Heart left ventricle (tissue), 16 donors: ENCODE results near the gene CCDC183. TPM values are rescaled to one million over a fixed set of nuclear protein-coding genes. Genes with fewer than 3 reads are reported as not detected.
A peak's percentile ranks its signal among the peaks of the same experiment; 100 is the strongest.

ENCODE experiments used
- ATAC-seq, 4 donors: fragments of 200-7000 bp; cut with Tn5 transposase; one replicate each; pipeline ENCODE4 v1.9.1; 2020 to 2022; ENCODE audit warnings: moderate library complexity in 4 of 4, mild to moderate bottlenecking in 3 of 4, moderate number of reproducible peaks in 1 of 4
- DNase-seq, 5 donors: peaks; one replicate each; pipeline ENCODE4 v3.0.0-alpha.2; 2020
- H3K27ac ChIP-seq, 12 donors: fragments of 200-600 bp; sonication (generic) in 4 of 12; one replicate each; pipeline versions ENCODE4 v1.5.0 to v1.8.0; 2016 to 2022; ENCODE audit warnings: mild to moderate bottlenecking in 2 of 12
- H3K27me3 ChIP-seq, 9 donors: fragments of 200-600 bp; sonication (generic) in 2 of 9; one replicate each; pipeline versions ENCODE4 v1.5.1 to v1.8.0; 2016 to 2022; ENCODE audit warnings: mild to moderate bottlenecking in 3 of 9
- H3K36me3 ChIP-seq, 9 donors: fragments of 200-600 bp; sonication (generic) in 2 of 9; one replicate each; pipeline versions ENCODE4 v1.5.0 to v1.8.0; 2018 to 2022; ENCODE audit warnings: mild to moderate bottlenecking in 2 of 9
- H3K4me1 ChIP-seq, 12 donors: fragments of 200-600 bp; sonication (generic) in 4 of 12; one replicate each; pipeline versions ENCODE4 v1.5.0 to v1.8.0; 2016 to 2022; ENCODE audit warnings: mild to moderate bottlenecking in 3 of 12
- H3K4me3 ChIP-seq, 12 donors: fragments of 200-600 bp; sonication (generic) in 4 of 12; one replicate each; pipeline versions ENCODE4 v1.5.0 to v1.8.0; 2017 to 2022; ENCODE audit warnings: mild to moderate bottlenecking in 9 of 12, moderate library complexity in 4 of 12
- H3K9me3 ChIP-seq, 12 donors: fragments of 200-600 bp; sonication (generic) in 4 of 12; one replicate each; pipeline versions ENCODE4 v1.5.0 to v1.8.0; 2016 to 2022; ENCODE audit warnings: mild to moderate bottlenecking in 1 of 12
- CTCF ChIP-seq, 12 donors: fragments of 200-600 bp; sonication (generic) in 4 of 12; IDR thresholded peaks; one replicate each; pipeline versions ENCODE4 v1.5.0 to v1.8.0; 2018 to 2022; ENCODE audit warnings: antibody characterized with exemption in 12 of 12, mild to moderate bottlenecking in 5 of 12
- POLR2A ChIP-seq, 2 donors: fragments of 450-650 bp; IDR thresholded peaks; one replicate each; pipeline ENCODE4 v1.6.1; 2017; ENCODE audit warnings: antibody characterized with exemption in 2 of 2, mild to moderate bottlenecking in 2 of 2, moderate library complexity in 2 of 2
- WGBS, 4 donors: extraction: QIAGEN DNeasy Blood & Tissue Kit in 2 of 4; methylation state at CpG; one replicate each; pipeline versions ENCODE4 v1.1.5 to v1.1.7; 2013 to 2018; 5-methylcytosine and 5-hydroxymethylcytosine counted together
- intact Hi-C, 10 donors: fragments of 100-400 bp; cut with DNase I; formaldehyde crosslinking; loops; one replicate each; pipeline versions ENCODE4 v1.11.1 to v1.14.2; 2022
- polyA plus RNA-seq, 2 donors: library from polyadenylated mRNA; stranded (reverse); fragments of 200-250 nt; gene quantifications; one replicate each; pipeline ENCODE4 v1.2.3, GENCODE V29; 2013
- total RNA-seq, 9 donors: library from RNA; depleted of rRNA in 2 of 9; stranded (reverse); fragments of >200 nt in 2 of 9; fragmentation: NEBNext Ultra II Directional in 3 of 9; extraction: Animal tissue kit (Norgen Biotek cat#: 25700) in 3 of 9; gene quantifications; one replicate each; pipeline versions ENCODE4 v1.1.0 to v1.2.4, GENCODE V29; 2016 to 2023
- donor health status: ischemic (EF 13 %, LVEDD 7.1; RV severe dilation, severe dysfunction).
- donor health status: healthy with polysubstance abuse.
- donor health status: DM: no; HTN: yes; CAD: no.
- donor health status: DM: no; HTN: no; CAD: no.
- donor health status: ischemic (EF 25% LVEDD 6.9; RV normal size, moderate dysfunction).
- donor health status: ischemic (EF 25% LVEDD 5.7; RV mildly dilated, moderate dysfunction).
- donor health status: healthy.
- donor health status: DM: yes; HTN: yes; CAD: no.
- donor health status: ischemic (EF 35%, LVEDD 5.7; RV mildly dilated, moderate dysfunction).
- donor health status: nonischemic (EF 11% LVEDD 7.7; RV severe dilation, severe dysfunction).
- donor health status: DM: yes; HTN: yes; CAD: no.
- donor health status: PGD.
- donor health status: ischemic (EF 29% LVEDD 5.4; RV normal size, mild dysfunction).
- donor health status: nonischemic (EF 23%, LVEDD 6.1; RV moderate dilation, normal function).

The CCDC183 gene
- total and polyA plus RNA-seq, 11 donors: 0.32 to 4.7 (median 1.4) TPM

GRCh38 chr9:136853596-136854112, 57.5 kb downstream of the CCDC183 start:
- peaks cover 4 to 34% (median 20%) of the 10 kb centered on the region in 12 donors for H3K4me1 ChIP-seq
- no peaks in the 10 kb centered on the region for H3K9me3 ChIP-seq
- no peak overlapping the region for H3K4me3 ChIP-seq
- H3K27ac ChIP-seq: no peak overlapping the region
- H3K27me3 ChIP-seq: no peaks in the 10 kb centered on the region
- intact Hi-C loops: loop anchor here in 3 of 10 donors (5.0 kb wide), 2 partner anchors 74 to 89 kb away; partner anchors contain the start of gene FBXW5 (in 2 of the 3)
- peaks cover 0 to 15% (median 9%) of the 10 kb centered on the region in 9 donors for H3K36me3 ChIP-seq
- ATAC-seq (no peak), DNase-seq (peak in 3 of 5 donors; percentile 15 to 48 (median 20))
- no peak for TF ChIP-seq POLR2A (IDR thresholded peaks at IDR 0.05)
- no peak for TF ChIP-seq CTCF (IDR thresholded peaks at IDR 0.05)
- 82 to 89% (median 85%) methylated on average over 7 to 18 of the region's 18 CpGs for WGBS, 4 donors

DNA sequence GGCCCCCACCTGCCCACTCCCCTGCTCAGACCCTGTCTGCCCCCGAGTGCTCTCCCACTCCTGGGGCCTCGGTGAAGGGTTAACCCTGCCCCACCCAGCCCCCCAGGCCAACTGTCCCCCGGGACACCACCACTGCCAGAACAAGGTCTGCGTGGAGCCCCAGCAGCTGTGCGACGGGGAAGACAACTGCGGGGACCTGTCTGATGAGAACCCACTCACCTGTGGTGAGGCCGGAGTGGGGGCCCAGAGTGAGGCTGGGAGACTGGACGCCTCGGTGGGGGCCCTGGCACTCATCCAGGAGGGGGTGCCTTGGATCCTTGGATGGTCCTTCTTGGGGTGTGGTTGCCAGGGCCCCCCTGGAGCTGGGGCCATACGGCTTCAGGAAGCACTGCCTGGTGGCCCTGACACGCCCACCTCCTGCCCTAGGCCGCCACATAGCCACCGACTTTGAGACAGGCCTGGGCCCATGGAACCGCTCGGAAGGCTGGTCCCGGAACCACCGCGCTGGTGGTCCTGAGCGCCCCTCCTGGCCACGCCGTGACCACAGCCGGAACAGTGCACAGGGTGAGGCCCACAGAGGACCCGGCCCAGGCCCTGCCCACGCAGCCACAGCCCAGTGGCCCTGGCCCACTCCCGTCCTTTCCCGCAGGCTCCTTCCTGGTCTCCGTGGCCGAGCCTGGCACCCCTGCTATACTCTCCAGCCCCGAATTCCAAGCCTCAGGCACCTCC, 58.1 kb downstream of the CCDC183 start:
- Histone ChIP-seq H3K27me3 (no peaks in the 10 kb centered on the region), H3K4me3 (no peak overlapping the region), H3K27ac (no peak overlapping the region), H3K36me3 (peaks cover 0 to 15% (median 9%) of the 10 kb centered on the region in 9 donors), H3K9me3 (no peaks in the 10 kb centered on the region), H3K4me1 (peaks cover 4 to 40% (median 23%) of the 10 kb centered on the region in 12 donors)
- ATAC-seq: no peak
- intact Hi-C loops: loop anchor here in 3 of 10 donors (5.0 kb wide), 2 partner anchors 73 to 88 kb away; partner anchors contain the start of gene FBXW5 (in 2 of the 3)
- peak in 4 of 5 donors; percentile 27 to 30 (median 30) for DNase-seq
- 67 to 86% (median 81%) methylated on average over 8 to 30 of the region's 30 CpGs for WGBS, 4 donors
- TF ChIP-seq CTCF (IDR thresholded peaks at IDR 0.05) (no peak), POLR2A (IDR thresholded peaks at IDR 0.05) (no peak)

DNA sequence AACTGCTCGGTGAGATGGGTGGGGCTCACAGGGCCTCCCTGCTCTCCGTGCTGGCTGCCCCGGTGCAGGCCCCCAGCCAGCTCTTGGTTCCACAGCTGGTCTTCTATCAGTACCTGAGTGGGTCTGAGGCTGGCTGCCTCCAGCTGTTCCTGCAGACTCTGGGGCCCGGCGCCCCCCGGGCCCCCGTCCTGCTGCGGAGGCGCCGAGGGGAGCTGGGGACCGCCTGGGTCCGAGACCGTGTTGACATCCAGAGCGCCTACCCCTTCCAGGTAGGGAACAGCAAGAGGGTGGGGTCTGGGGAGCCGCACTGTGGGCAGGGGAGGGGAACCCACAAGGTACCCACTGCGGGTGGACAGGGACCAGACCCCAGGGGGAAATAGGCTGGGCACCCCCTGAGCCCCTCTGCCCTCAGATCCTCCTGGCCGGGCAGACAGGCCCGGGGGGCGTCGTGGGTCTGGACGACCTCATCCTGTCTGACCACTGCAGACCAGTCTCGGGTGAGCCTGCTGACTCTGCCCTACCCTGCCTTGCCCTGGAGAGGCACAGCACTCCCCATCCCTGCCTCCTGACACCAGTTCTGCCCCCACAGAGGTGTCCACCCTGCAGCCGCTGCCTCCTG, 58.8 kb downstream of the CCDC183 start:
- intact Hi-C loops: loop anchor here in 3 of 10 donors (5.0 kb wide), 2 partner anchors 72 to 87 kb away; partner anchors contain the start of gene FBXW5 (in 2 of the 3)
- no peak for TF ChIP-seq CTCF (IDR thresholded peaks at IDR 0.05)
- TF ChIP-seq POLR2A (IDR thresholded peaks at IDR 0.05): no peak
- DNase-seq (peak in 2 of 5 donors; percentile 9 to 23), ATAC-seq (no peak)
- no peaks in the 10 kb centered on the region for H3K27me3 ChIP-seq
- 80 to 91% (median 88%) methylated on average over 9 to 23 of the region's 23 CpGs for WGBS, 4 donors
- H3K36me3 ChIP-seq: peaks cover 0 to 18% (median 9%) of the 10 kb centered on the region in 9 donors
- peaks cover 4 to 43% (median 24%) of the 10 kb centered on the region in 12 donors for H3K4me1 ChIP-seq
- no peaks in the 10 kb centered on the region for H3K9me3 ChIP-seq
- no peak overlapping the region for H3K27ac ChIP-seq
- no peak overlapping the region for H3K4me3 ChIP-seq
